Tibial nerve (tissue), 4 donors: Measurements from ENCODE around the gene ASCC1.

Experiments used
- CTCF ChIP-seq, 5 experiments: fragments of 200-600 bp in 3 of 5; fragments of 450-650 bp in 2 of 5; sonication (generic) in 3 of 5; IDR thresholded peaks; one replicate each; pipeline ENCODE4 v1.5.1; 2016 to 2019; ENCODE audit warnings: antibody characterized with exemption in 5 of 5, mild to moderate bottlenecking in 3 of 5, moderate library complexity in 2 of 5
- EP300 ChIP-seq, 2 donors: sonication (generic); formaldehyde crosslinking; IDR thresholded peaks; one replicate each; pipeline ENCODE4 v1.6.1; 2017; ENCODE audit warnings: antibody characterized with exemption in 2 of 2, mild to moderate bottlenecking in 1 of 2

GRCh38 chr10:72068126-72068765, 147.8 kb downstream of the ASCC1 start:
- TF ChIP-seq CTCF (IDR thresholded peaks at IDR 0.05) = no peak
- TF ChIP-seq EP300 (IDR thresholded peaks at IDR 0.05) = no peak
